ENCODE measurements around the gene REXO1.

Gene REXO1

DNA sequence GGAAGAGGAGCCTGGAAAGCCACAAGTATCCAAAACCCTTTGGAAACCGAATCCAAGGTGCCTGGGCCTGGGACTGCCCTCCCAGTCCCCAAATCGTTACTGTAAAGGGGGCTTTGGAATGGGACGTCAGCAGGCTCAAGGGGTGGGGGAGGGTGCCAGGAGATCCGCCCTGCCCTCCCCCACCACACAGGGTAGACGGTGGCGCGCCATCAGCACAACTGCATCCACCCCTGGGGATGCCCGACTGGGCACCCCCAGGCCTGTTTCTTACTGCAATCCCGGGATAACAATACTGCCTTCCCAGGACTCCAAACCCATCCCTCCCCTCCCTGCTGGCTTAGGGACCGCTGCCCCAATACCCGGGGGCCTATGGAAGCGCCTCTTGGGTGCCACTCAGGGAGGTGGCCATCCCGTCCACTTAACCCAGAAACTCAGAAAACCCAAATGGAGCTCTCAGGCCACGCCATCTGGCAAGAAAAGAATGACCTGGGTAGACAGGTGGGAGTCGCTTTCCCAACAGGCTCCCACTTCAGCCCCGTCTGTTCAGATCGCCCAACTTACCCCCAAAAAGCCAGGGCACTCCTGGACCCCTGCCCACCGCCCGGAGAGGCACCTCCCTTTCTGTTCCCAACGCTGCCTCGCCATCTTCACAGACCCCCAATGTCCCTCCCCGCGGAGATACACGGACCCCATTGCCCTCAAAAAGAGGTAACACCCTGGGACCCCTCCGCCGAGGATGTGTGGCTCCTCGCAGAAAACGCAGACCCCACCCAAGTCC is 12.7 kb upstream of the REXO1 start:
- peak; percentile 14 for DNase-seq

DNA sequence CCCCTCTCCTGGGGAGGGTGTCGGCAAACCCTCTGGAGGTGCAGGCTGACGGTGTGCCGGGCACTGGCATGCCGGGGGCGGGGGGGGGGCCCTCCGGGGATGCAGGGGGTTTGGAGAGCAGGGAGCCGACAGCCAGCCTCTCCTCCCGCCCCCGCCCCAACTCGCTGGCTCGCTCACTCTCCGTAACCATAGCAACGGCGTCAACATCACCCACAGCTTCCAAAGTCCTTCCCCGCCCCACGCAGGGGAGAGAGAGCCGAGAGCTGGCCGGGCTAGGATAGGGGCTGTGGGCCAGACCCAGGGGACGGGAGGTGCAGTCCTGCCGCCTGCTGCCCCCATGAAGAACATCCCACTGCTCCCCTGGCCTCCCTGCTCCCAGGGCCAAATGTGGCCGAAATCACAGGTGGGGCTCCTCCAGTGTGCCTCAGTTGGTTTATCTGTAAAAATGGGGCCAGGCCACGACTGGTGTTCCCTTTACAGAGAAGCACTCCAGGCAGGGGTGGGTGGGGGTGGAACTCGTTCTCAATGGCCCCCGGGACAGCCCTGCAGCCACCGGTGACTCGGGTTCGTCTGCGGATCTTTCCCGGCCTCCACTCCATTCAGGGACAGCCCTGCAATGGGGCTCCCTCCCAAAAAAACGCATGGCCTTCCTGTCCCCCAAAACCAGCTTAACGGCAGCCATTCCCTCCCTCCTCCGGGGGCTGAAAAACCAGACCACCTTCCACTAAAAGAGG is 11.9 kb upstream of the REXO1 start:
- peak; percentile 94 for DNase-seq

DNA sequence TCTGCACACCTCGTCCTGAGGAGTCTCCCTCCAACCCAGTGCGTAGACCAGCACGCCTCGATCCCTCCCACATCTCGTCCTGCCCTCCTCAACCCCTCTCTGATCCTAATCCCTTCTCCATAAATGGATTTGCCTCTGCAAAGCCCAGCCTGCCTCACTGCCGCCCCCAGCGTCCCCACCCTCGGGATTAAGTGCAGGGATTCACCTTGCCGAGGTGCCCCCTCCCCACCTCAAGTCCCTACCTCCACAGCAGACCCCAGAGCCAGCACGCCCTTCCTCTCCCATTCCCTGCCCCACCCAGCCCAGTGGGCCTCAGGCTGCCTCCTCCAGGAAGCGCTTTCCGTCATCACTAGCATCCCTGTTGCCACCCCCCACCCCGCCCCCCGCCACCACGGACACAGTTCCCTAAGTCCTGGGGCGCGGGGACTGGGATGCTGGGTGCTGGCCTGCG is 11.1 kb upstream of the REXO1 start:
- DNase-seq = peak; percentile 42

- DNase-seq = no peak
Measured at GRCh38 chr19:1858412-1859081, 10.3 kb upstream of the REXO1 start.

DNA sequence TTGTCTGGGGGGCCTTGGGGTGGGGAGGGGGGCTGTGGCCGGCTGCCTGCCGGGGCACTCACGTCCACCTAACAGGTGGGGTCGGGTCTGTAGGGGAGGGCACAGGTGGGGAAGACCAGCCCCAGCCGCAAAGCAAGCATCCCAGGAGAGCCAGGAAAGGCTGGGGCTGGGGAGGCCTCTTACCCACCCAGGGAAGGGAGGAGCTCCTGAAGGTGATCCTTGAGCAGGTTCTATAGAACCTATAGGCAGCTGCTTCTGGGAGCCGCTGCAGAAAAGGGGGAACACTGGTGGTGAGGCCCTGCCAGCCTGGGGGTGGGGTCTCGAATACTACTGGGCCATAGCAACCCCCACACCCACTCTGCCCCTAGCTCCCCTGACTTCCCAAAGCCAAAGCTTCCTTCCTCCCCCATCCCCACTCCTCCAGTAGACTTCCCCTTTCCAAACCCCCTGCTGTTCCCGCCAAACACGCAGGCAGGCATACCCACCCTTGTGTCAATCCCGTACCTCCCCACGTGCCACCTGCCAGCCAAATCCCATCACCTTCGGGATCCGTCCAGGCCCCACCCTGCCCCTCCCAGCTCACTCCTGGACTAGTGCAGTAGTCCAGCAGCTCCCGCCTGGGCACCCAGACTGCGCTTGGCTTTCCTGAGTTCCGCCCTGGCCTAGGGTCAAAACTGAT is 9.5 kb upstream of the REXO1 start:
- peak; percentile 19 for DNase-seq

DNA sequence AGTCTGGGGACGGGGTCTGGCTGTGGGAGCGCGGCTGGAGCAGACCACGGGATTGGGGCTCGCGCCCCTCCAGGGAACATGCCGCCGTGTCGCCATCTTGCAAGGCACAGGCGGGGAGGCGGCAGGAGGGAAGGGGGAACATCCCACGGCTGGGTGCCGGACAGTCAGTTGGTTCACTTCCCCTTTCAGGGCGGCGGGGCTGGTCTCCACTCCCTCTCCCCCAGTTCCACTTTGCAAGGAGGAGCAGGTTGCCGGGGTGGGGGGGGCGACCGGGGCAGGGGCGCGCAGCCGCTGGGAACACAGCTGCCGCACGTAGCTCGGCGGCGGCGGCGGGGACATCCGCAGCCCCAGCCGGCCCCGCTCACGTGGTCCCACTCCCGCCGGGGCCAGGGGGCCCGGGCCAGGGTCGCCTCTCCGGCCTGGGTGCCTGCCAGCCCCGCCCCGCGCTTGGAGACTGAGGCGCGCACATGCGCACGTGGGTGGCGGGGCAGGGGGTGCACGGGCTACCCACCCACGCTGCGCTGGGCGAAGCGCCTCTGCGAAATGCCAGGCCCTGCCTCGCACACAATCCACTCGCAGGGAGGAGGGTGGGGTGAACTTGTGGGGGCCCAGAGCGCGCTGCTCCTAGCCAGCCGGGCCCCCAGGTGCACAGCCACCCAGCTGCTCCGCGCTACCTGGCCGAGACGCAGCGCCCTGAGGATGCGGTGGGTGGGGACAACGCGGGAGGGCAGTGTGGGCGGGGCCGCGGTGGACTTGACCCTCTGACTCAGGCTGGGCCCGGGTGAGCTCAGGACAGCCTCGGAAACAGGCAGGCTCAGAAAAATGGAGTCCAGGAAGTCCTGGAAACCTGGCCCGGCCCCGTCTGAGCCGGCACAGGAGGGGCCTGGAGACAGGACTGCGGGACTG is 8.7 kb upstream of the REXO1 start:
- peak; percentile 78 for DNase-seq

DNA sequence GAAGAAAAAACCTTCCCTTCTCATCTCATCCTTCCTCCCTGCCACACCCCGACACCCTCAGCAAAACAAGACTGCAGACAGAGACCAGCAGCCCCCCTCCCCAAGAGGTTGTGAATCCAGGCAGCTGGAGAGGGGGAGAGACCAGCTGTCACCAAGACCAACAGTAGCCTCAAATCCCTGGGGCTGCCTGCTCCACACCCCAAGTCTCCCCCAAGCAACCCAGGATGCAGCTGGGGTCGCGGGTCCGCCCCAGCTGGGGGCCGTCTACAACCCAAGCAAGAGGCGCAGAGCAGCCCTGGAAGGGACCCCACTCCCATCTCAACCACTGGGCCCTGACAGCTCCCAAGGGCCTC is 8.0 kb upstream of the REXO1 start:
- peak; percentile 84 for DNase-seq

DNA sequence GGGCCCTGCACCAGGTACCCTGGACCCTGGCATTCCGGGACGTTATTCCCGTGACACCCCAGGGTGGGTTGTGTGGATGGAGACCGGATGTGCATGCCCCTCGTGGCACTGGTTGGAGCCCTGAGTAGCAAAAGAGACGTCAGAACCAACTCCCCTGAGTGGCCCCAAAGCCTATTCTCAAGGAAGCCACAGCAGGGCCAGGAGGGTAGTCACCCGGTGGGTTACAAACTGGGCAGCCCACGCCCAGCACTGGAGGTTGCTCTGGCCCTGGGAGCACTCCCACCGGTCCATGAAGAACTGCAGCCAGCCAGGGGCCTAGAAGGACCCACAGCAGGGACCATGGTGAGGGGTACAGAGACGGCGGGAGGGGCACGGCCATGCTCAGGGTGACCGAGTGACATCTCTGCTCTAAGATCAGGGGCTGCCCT is 7.6 kb upstream of the REXO1 start:
- DNase-seq = no peak

- peak; percentile 95 for DNase-seq
Measured at GRCh38 chr19:1855040-1855827, 7.0 kb upstream of the REXO1 start.

GRCh38 chr19:1854542-1855039 is 6.3 kb upstream of the REXO1 start:
- DNase-seq = no peak

DNA sequence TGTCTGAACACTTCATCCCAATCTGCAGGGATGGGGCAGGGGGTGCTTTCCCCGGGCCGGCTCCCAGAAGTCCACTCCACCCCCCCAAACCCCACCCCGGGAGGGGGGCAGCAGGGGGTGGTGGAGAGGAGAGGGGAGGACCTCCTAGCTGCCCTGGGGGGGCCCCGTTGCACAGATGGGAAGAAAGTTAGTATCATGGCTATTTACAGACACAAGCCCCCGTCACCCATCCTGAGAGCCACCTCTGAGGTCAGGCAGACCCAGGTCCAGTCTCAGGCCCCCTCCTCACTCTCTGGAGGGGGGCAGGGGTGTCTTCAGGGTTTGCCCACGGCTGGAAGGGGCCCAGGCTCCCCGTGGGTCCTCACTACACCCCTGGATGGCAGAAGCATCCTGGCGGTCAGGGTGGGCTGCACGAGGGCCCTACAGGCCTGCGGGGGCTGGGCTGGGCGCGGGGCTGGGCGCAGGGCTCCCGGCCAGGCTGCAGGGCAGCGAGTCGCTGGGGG is 5.8 kb upstream of the REXO1 start:
- DNase-seq = no peak

GRCh38 chr19:1853295-1854038 is 5.2 kb upstream of the REXO1 start:
- DNase-seq = peak; percentile 80

- DNase-seq = no peak
Measured at GRCh38 chr19:1852581-1853128, 4.4 kb upstream of the REXO1 start.

GRCh38 chr19:1851654-1852580 is 3.6 kb upstream of the REXO1 start:
- DNase-seq = peak; percentile 85

DNA sequence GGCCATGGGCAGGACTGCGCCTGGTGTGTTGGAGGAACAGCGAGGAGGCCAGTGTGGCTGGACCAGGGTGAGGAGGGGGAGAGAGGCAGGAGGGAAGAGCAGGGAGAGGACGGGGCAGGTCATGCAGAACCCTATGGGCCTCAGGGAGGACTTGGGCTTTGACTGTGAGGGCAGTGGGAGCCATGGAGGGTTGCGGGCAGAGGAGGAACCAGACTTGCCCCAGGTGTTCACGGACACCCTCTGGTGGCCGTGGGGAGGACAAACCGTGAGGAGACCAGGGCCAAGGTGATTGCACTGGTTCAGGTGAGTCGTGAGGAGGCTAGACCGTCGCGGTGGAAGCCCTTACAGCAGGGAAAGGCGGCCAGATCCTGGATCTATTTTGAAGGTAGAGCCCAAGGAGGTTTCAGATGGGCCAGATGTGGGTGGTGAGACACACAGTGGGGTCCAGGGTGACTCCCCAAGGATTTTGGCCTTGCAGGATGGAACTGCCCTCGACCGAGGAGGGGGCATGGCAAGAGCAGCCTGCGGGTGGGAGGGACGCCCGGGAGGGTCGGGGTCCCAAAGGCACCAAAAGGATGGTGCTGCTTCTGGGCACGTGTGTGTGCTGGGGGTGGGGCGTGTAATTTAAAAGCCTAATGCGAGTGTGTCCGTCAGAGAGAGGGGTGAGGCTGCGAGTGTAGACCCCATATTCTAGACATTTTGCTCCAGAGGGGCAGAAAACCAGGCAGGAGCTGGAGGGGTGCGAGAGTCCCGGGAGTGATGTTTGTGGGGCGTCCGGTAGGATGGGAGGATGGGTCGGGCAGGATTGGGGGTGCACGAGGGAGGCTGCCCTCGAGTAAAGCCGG is 2.7 kb upstream of the REXO1 start:
- no peak for DNase-seq

DNA sequence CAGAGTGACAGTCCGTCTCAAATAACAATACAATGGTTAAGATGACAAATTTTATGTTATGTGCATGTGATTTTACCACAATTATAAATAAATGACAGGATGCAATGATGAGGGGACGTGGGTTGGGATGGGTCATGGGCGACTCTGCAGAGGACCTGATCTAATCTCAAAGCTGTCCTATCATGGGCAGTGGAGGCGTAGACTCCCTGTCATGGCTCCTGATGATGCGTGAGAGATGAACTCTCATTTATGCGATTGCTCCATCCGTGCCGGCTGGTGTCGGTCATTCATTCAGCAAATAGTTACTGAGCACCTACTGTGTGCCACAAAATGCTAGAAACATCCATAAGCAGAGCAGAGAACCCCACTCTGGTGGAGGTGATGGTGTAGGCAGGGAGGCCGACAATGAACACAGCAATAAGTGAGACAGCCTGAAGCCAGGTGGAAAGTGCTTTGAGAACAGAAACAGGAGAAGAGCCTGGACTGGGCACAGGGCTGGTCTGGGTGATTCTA is 1.7 kb upstream of the REXO1 start:
- no peak for DNase-seq

GRCh38 chr19:1849132-1849474 is 820 bp upstream of the REXO1 start:
- DNase-seq = no peak

Measured in eye (tissue), 1 donor.